Measurements from ENCODE around the gene KRTAP5-10.
"Not testable (repeated sequence)": the region's sequence is repeated elsewhere in the genome, so short reads cannot be mapped to it uniquely, and the experiment has no call there.

KRTAP5-10 gene

DNA sequence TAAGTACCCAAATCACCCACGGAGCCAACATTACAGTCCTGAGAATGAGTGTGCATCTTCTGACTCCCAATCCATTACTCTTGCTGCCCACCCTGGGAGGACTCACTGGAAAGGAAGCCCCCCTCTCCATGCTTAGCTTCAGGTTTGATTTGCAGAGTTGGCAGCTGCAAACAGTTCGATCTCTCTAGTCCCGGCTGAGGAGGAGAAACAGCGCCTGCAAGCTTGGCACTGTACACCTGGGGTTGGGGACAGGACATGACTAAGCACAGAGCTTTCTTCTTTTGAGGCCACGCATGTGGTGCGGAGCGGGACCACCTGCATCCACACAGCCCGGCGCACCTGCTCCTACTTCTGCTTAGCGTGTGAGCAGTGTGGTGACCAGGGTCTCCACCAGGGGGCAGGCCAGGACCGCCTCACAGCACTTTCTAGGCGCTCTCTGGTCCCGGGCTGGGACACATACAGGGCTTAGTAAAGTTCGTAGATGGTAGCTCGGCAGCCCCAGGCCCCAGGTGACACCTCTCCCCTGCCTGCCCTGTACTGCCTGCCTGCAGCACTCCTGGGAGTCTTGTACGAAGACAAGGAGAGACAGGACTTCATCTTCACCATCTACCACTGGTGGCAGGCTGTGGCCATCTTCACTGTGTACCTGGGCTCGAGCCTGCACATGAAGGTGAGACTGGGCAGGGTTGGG is 39.6 kb downstream of the KRTAP5-10 start:
- not testable (repeated sequence) for H3K9me3 Mint-ChIP-seq; H3K36me3 Mint-ChIP-seq (ENCODE audit: low read depth); H3K4me1 Mint-ChIP-seq (ENCODE audit: low read depth); H3K4me3 Mint-ChIP-seq; H3K27ac Mint-ChIP-seq
- H3K27me3 Mint-ChIP-seq = peaks cover 17% of the 10 kb centered on the region

DNA sequence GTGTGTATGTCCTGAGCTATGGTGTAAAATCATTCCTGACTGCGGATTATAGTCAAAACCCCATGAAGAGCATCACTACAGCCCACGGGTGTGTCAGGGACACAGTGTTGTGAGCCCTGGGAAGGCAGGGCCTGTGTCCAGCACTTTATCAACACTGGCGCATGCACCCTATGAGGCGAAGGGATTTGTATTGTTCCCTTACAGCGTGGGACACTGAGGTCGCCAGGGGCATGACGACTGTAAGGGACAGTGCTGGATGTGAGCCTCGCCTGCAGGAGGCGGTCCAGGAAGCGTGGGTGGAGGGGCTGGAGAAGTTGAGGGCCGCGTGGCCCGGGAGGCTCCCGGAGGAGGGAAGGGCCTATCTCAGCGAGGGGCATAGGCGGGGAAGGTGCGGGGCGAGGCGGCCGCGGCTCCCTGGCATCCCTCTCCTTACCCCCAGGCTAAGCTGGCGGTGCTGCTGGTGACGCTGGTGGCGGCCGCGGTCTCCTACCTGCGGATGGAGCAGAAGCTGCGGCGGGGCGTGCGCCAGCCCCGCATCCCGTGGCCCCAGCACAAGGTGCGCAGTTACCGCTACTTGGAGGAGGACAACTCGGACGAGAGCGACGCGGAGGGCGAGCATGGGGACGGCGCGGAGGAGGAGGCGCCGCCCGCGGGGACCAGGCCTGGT is 41.6 kb downstream of the KRTAP5-10 start:
- H3K27me3 Mint-ChIP-seq = peaks cover 21% of the 10 kb centered on the region
- H3K36me3 Mint-ChIP-seq (ENCODE audit: low read depth); H3K4me3 Mint-ChIP-seq; H3K4me1 Mint-ChIP-seq (ENCODE audit: low read depth); H3K27ac Mint-ChIP-seq; H3K9me3 Mint-ChIP-seq: not testable (repeated sequence)

DNA sequence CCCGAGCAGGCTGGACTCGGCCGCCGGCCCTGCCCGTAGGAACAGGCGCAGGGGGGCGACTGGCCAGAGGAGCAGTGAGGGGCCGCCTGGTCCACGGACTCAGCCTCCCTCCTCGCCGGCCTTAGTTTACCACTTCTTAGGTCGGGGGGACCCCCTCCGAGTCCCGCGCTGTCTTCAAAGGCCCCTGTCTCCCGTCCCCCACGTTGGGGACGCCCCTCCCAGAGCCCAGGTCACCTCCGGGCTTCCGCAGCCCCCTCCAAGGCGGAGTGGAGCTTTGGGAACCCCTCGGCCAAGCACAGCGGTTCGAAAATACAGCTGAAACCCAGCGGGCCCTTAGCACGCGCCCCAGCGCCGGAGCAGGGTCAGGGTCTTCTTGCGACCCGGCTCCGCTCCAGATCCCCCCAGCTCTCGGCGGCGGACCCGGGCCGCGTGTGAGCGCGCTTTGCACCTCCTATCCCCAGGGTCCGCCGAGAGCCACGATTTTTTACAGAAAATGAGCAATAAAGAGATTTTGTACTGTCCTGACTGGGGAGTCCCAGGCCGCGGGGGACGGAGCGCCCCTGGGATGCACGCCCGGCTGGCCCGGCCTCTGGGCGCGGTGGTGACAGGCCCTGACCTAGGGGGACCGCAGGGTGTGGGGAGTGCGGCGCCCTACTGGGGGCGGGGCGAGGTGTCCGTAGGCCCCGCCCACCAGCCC is 42.3 kb downstream of the KRTAP5-10 start:
- H3K36me3 Mint-ChIP-seq (ENCODE audit: low read depth) = not testable (repeated sequence)

GRCh38 chr11:71608272-71608671 is 42.9 kb downstream of the KRTAP5-10 start:
- H3K9me3 Mint-ChIP-seq; H3K27ac Mint-ChIP-seq; H3K4me3 Mint-ChIP-seq; H3K4me1 Mint-ChIP-seq (ENCODE audit: low read depth); H3K36me3 Mint-ChIP-seq (ENCODE audit: low read depth): not testable (repeated sequence)
- peaks cover 21% of the 10 kb centered on the region for H3K27me3 Mint-ChIP-seq

More for the DNA sequence above, 42.3 kb downstream of the KRTAP5-10 start:
- peaks cover 21% of the 10 kb centered on the region for H3K27me3 Mint-ChIP-seq
- not testable (repeated sequence) for H3K27ac Mint-ChIP-seq; H3K4me3 Mint-ChIP-seq; H3K9me3 Mint-ChIP-seq; H3K4me1 Mint-ChIP-seq (ENCODE audit: low read depth)

- not testable (repeated sequence) for H3K36me3 Mint-ChIP-seq (ENCODE audit: low read depth); H3K9me3 Mint-ChIP-seq; H3K4me3 Mint-ChIP-seq; H3K27ac Mint-ChIP-seq; H3K4me1 Mint-ChIP-seq (ENCODE audit: low read depth)
- H3K27me3 Mint-ChIP-seq = peaks cover 33% of the 10 kb centered on the region
Observed at GRCh38 chr11:71611218-71611910, 46.0 kb downstream of the KRTAP5-10 start.

- H3K27me3 Mint-ChIP-seq = peaks cover 28% of the 10 kb centered on the region
- not testable (repeated sequence) for H3K9me3 Mint-ChIP-seq; H3K27ac Mint-ChIP-seq; H3K36me3 Mint-ChIP-seq (ENCODE audit: low read depth); H3K4me3 Mint-ChIP-seq; H3K4me1 Mint-ChIP-seq (ENCODE audit: low read depth)
Observed at GRCh38 chr11:71613931-71614330, 48.6 kb downstream of the KRTAP5-10 start.

- not testable (repeated sequence) for H3K4me1 Mint-ChIP-seq (ENCODE audit: low read depth); H3K27ac Mint-ChIP-seq; H3K4me3 Mint-ChIP-seq; H3K36me3 Mint-ChIP-seq (ENCODE audit: low read depth); H3K9me3 Mint-ChIP-seq
- peaks cover 23% of the 10 kb centered on the region for H3K27me3 Mint-ChIP-seq
Observed at GRCh38 chr11:71614366-71614917, 49.1 kb downstream of the KRTAP5-10 start.

GRCh38 chr11:71615003-71615402 is 49.6 kb downstream of the KRTAP5-10 start:
- not testable (repeated sequence) for H3K27ac Mint-ChIP-seq; H3K4me1 Mint-ChIP-seq (ENCODE audit: low read depth); H3K36me3 Mint-ChIP-seq (ENCODE audit: low read depth); H3K9me3 Mint-ChIP-seq; H3K4me3 Mint-ChIP-seq
- H3K27me3 Mint-ChIP-seq = peaks cover 21% of the 10 kb centered on the region
